Neuronal stem cell (in vitro differentiated cells): ENCODE data around the gene ANP32B.
"Not testable (repeated sequence)": the region's sequence is repeated elsewhere in the genome, so short reads cannot be mapped to it uniquely, and the experiment has no call there.

Source experiments
- DNase-seq: peaks from one replicate; pipeline ENCODE4 v3.0.0-alpha.2; 2013; ENCODE audit warnings: low spot score
- H2AFZ ChIP-seq: one replicate; pipeline ENCODE4 v1.6.1; 2013; ENCODE audit warnings: mild to moderate bottlenecking, low read length, inconsistent platforms
- H2AK5ac ChIP-seq: 2 replicates; pipeline ENCODE4 v1.6.1; 2013; ENCODE audit warnings: low read depth, mild to moderate bottlenecking, inconsistent platforms, low read length, moderate library complexity, mixed read lengths
- H2BK120ac ChIP-seq: 2 replicates; pipeline ENCODE4 v1.6.1; 2013; ENCODE audit warnings: low read depth, mild to moderate bottlenecking, inconsistent platforms, low read length, moderate library complexity, mixed read lengths
- H2BK12ac ChIP-seq: one replicate; pipeline ENCODE4 v1.6.1; 2013; ENCODE audit warnings: low read length, inconsistent platforms
- H2BK15ac ChIP-seq: 2 replicates; pipeline ENCODE4 v1.6.1; 2013; ENCODE audit warnings: mild to moderate bottlenecking, low read length, inconsistent platforms, mixed read lengths
- H2BK5ac ChIP-seq: one replicate; pipeline ENCODE4 v1.6.1; 2013; ENCODE audit warnings: inconsistent platforms, mild to moderate bottlenecking, low read length, moderate library complexity
- H3K14ac ChIP-seq: one replicate; pipeline ENCODE4 v1.6.1; 2013; ENCODE audit warnings: low read length, inconsistent platforms
- H3K18ac ChIP-seq: 2 replicates; pipeline ENCODE4 v1.6.1; 2013; ENCODE audit warnings: low read length, inconsistent platforms
- H3K23ac ChIP-seq: 2 replicates; pipeline ENCODE4 v1.6.1; 2013; ENCODE audit warnings: low read depth, mild to moderate bottlenecking, mixed read lengths, low read length, inconsistent platforms; ENCODE audit not compliant: poor library complexity
- H3K27ac ChIP-seq: replicated peaks from 3 replicates; pipeline ENCODE4 v1.5.1; 2013; ENCODE audit warnings: low read length, inconsistent platforms
- H3K27me3 ChIP-seq, 3 experiments: 2 replicates each; pipeline ENCODE4 v1.6.1; 2013; ENCODE audit warnings: low read length in 3 of 3, mild to moderate bottlenecking in 2 of 3, inconsistent platforms in 1 of 3, low read depth in 1 of 3, mixed read lengths in 1 of 3, moderate library complexity in 1 of 3; ENCODE audit not compliant: control insufficient read depth in 3 of 3, insufficient read depth in 3 of 3
- H3K36me3 ChIP-seq, 2 donors: replicated peaks in 1 of 2; 2 replicates each; pipeline ENCODE4 v1.6.1; 2013; ENCODE audit warnings: low read length in 2 of 2; ENCODE audit not compliant: control insufficient read depth in 2 of 2, insufficient read depth in 2 of 2
- H3K4ac ChIP-seq: 2 replicates; pipeline ENCODE4 v1.6.1; 2013; ENCODE audit warnings: inconsistent platforms, mild to moderate bottlenecking, low read length, moderate library complexity
- H3K4me1 ChIP-seq, 2 donors: 1 replicate in 1 of 2; 2 replicates in 1 of 2; pipeline ENCODE4 v1.6.1; 2013; ENCODE audit warnings: low read length in 2 of 2, low read depth in 1 of 2; ENCODE audit not compliant: control insufficient read depth in 2 of 2, insufficient read depth in 1 of 2
- H3K4me2 ChIP-seq: one replicate; pipeline ENCODE4 v1.6.1; 2013; ENCODE audit warnings: mild to moderate bottlenecking, low read length, inconsistent platforms; ENCODE audit not compliant: insufficient read depth, poor library complexity, severe bottlenecking
- H3K4me3 ChIP-seq, 2 donors: 2 replicates each; pipeline ENCODE4 v1.5.1; 2013; ENCODE audit warnings: low read length in 2 of 2, mild to moderate bottlenecking in 2 of 2, inconsistent platforms in 1 of 2, moderate library complexity in 1 of 2
- H3K79me1 ChIP-seq: one replicate; pipeline ENCODE4 v1.6.1; 2013; ENCODE audit warnings: low read depth, mild to moderate bottlenecking, inconsistent platforms, low read length, moderate library complexity
- H3K9ac ChIP-seq: one replicate; pipeline ENCODE4 v1.6.1; 2013; ENCODE audit warnings: mild to moderate bottlenecking, low read depth, low read length, inconsistent platforms; ENCODE audit not compliant: poor library complexity
- H3K9me3 ChIP-seq, 2 donors: replicated peaks in 1 of 2; 2 replicates each; pipeline versions ENCODE3 to v1.6.1; 2013; ENCODE audit warnings: low read length in 2 of 2, mild to moderate bottlenecking in 2 of 2, inconsistent platforms in 1 of 2, low read depth in 1 of 2, mixed read lengths in 1 of 2, moderate library complexity in 1 of 2; ENCODE audit not compliant: control insufficient read depth in 2 of 2, insufficient read depth in 1 of 2
- H4K8ac ChIP-seq: one replicate; pipeline ENCODE4 v1.6.1; 2013; ENCODE audit warnings: low read depth, mild to moderate bottlenecking, inconsistent platforms, low read length, moderate library complexity
- H4K91ac ChIP-seq: one replicate; pipeline ENCODE4 v1.6.1; 2013; ENCODE audit warnings: low read length, low read depth, mild to moderate bottlenecking, inconsistent platforms; ENCODE audit not compliant: poor library complexity
- WGBS, 2 donors: extraction: QIAGEN DNeasy Blood & Tissue Kit; methylation state at CpG; one replicate each; pipeline ENCODE4 v1.1.7; 2013; ENCODE audit warnings: missing lambda C conversion rate in 2 of 2, mixed read lengths in 1 of 2; ENCODE audit not compliant: insufficient read length in 2 of 2, insufficient replicate concordance in 1 of 2; ENCODE audit errors: extremely low coverage in 2 of 2; 5-methylcytosine and 5-hydroxymethylcytosine counted together

ANP32B gene

DNA sequence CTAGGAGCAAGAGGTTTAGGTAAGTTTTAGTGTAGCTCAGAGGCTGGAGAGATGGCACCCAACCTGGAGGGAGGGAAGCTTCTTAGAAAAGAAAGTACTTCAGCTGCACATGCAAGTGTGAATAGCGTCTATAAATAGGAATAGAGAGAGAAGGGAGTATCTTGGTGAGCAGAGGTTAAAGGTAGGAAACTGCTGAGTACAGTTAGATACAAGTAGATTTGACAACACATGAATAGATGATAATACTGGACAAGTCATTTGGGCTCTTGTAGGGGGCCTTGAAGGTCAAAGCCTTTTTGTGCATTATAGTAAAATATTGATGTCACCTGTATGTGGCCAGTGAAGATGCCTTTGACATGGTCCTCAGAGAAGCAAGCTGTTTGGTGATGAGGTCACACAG, 34.2 kb downstream of the ANP32B start:
- no peak overlapping the region for H2BK120ac ChIP-seq
- H3K4me2 ChIP-seq: no peak overlapping the region
- H2BK15ac ChIP-seq: no peak overlapping the region
- H3K36me3 ChIP-seq: peaks cover 23 to 86% of the 10 kb centered on the region in 2 donors
- H3K9me3 ChIP-seq: peaks cover 0 to 4% of the 10 kb centered on the region in 2 donors
- no peak overlapping the region for H3K18ac ChIP-seq
- no peak overlapping the region for H3K9ac ChIP-seq
- no peak overlapping the region for H3K23ac ChIP-seq
- peaks cover 1% of the 10 kb centered on the region for H3K79me1 ChIP-seq
- H2BK12ac ChIP-seq: no peak overlapping the region
- no peak overlapping the region for H2BK5ac ChIP-seq
- H3K14ac ChIP-seq: no peak overlapping the region
- no peak overlapping the region for H2AK5ac ChIP-seq
- H2AFZ ChIP-seq: no peak overlapping the region
- H3K4ac ChIP-seq: no peak overlapping the region
- no peak overlapping the region for H4K91ac ChIP-seq
- WGBS, 2 donors: no CpG with 5 or more reads among the region's 1 CpG
- H3K27me3 ChIP-seq: no peaks in the 10 kb centered on the region
- DNase-seq: no peak
- H3K4me3 ChIP-seq: no peak overlapping the region
- no peak overlapping the region for H3K27ac ChIP-seq
- H3K4me1 ChIP-seq: no peaks in the 10 kb centered on the region
- H4K8ac ChIP-seq: no peak overlapping the region

DNA sequence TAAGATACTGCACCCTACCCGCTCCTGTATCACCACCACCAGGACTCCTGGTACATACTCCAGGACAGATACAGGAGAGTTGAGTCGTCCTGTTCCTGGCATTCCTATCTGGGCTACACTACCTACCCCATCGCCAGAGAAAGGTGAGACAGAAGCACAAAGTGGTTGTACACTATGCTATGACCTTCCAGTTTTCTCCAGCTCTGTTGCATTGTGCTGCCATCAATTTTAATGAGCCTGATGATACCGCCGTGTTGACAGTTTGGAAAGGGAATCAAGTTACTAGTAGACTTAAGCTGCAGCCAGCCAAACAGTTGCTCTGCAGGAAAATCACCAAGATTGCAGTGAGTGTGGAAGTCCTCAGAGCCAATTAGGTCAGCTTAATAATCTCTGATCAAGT, 35.2 kb downstream of the ANP32B start:
- H3K4me1 ChIP-seq: no peaks in the 10 kb centered on the region
- no CpG with 5 or more reads among the region's 5 CpGs for WGBS, 2 donors
- no peak overlapping the region for H3K9ac ChIP-seq
- no peak overlapping the region for H2BK12ac ChIP-seq
- no peak overlapping the region for H3K4ac ChIP-seq
- no peak overlapping the region for H4K8ac ChIP-seq
- H2BK5ac ChIP-seq: no peak overlapping the region
- no peak overlapping the region for H3K23ac ChIP-seq
- no peak overlapping the region for H4K91ac ChIP-seq
- H3K27ac ChIP-seq: no peak overlapping the region
- no peak overlapping the region for H3K4me3 ChIP-seq
- H3K9me3 ChIP-seq: peaks cover 0 to 4% of the 10 kb centered on the region in 2 donors
- no peak overlapping the region for H3K4me2 ChIP-seq
- no peak overlapping the region for H2AK5ac ChIP-seq
- H3K36me3 ChIP-seq: peaks cover 19 to 76% of the 10 kb centered on the region in 2 donors
- no peak overlapping the region for H3K18ac ChIP-seq
- no peak overlapping the region for H2AFZ ChIP-seq
- no peak overlapping the region for H2BK120ac ChIP-seq
- H3K14ac ChIP-seq: no peak overlapping the region
- H2BK15ac ChIP-seq: no peak overlapping the region
- peaks cover 1% of the 10 kb centered on the region for H3K79me1 ChIP-seq
- no peak for DNase-seq
- H3K27me3 ChIP-seq: no peaks in the 10 kb centered on the region

DNA sequence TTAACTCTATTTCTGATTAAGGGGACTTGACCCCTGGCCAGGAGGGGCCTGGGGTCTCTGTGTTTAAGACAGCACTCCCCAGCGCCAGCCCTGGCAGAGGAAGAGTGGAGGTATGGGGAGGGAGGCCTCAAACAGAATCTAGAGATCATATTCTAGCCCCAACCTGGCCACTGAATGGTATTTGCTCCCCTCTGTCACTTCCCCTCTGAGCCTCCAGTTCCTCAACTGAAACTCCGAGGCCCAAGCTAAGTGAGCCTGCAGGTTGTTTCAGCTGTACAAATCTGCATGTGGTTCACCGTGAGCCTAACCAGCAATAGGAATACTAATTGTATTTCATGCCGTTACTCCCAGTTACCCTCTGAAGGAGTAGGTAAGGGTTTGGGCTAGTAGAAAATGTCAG, 36.0 kb downstream of the ANP32B start:
- no peak overlapping the region for H2AFZ ChIP-seq
- no peak overlapping the region for H3K9ac ChIP-seq
- no peaks in the 10 kb centered on the region for H3K4me1 ChIP-seq
- H4K91ac ChIP-seq: no peak overlapping the region
- no peak overlapping the region for H2BK12ac ChIP-seq
- H3K4me3 ChIP-seq: no peak overlapping the region
- H4K8ac ChIP-seq: no peak overlapping the region
- no peak overlapping the region for H2AK5ac ChIP-seq
- no peak overlapping the region for H3K4ac ChIP-seq
- H3K14ac ChIP-seq: no peak overlapping the region
- no peak overlapping the region for H2BK5ac ChIP-seq
- no peak overlapping the region for H3K4me2 ChIP-seq
- H3K18ac ChIP-seq: no peak overlapping the region
- DNase-seq: no peak
- peaks cover 16 to 68% of the 10 kb centered on the region in 2 donors for H3K36me3 ChIP-seq
- H3K79me1 ChIP-seq: peaks cover 1% of the 10 kb centered on the region
- peaks cover 0 to 4% of the 10 kb centered on the region in 2 donors for H3K9me3 ChIP-seq
- H2BK120ac ChIP-seq: no peak overlapping the region
- H2BK15ac ChIP-seq: no peak overlapping the region
- no peak overlapping the region for H3K23ac ChIP-seq
- H3K27me3 ChIP-seq: no peaks in the 10 kb centered on the region
- WGBS, 2 donors: no CpG with 5 or more reads among the region's 4 CpGs
- H3K27ac ChIP-seq: no peak overlapping the region

DNA sequence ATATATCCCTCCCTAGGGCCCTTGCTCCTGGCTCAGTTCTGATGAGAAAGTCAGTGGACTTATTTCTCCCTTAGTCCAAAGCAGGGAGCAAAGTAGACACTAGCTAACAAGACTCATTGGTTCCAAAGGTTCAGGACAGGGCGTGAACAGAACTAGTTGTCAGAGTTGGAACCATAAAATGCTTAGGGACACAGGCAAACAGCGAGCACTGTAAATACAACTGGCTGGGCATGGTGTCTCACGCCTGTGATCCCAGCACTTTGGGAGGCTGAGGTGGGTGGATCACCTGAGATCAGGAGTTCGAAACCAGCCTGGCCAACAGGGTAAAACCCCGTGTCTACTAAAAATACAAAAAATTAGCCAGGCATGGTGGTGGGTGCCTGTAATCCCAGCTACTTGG, 36.7 kb downstream of the ANP32B start:
- no CpG with 5 or more reads among the region's 5 CpGs for WGBS, 2 donors
- not testable (repeated sequence) for H3K9ac ChIP-seq, H4K91ac ChIP-seq, H3K14ac ChIP-seq, H2BK120ac ChIP-seq, H3K4me2 ChIP-seq, H3K79me1 ChIP-seq, H3K4me3 ChIP-seq, H2BK5ac ChIP-seq, DNase-seq, H2AFZ ChIP-seq, H3K27me3 ChIP-seq, H3K9me3 ChIP-seq, H3K4ac ChIP-seq, H3K4me1 ChIP-seq, H4K8ac ChIP-seq, H2BK12ac ChIP-seq, H2BK15ac ChIP-seq, H3K27ac ChIP-seq, H3K18ac ChIP-seq, H3K23ac ChIP-seq, H2AK5ac ChIP-seq
- H3K36me3 ChIP-seq: peaks cover 16 to 61% of the 10 kb centered on the region in 2 donors
